NCI-H446 (cell line): Measurements from ENCODE around the gene PRSS53.

Experiments
- DNase-seq, 2 experiments: peaks; one replicate each; lab custom pipeline; 2025; lab: John Stamatoyannopoulos, UW

Gene PRSS53

DNA sequence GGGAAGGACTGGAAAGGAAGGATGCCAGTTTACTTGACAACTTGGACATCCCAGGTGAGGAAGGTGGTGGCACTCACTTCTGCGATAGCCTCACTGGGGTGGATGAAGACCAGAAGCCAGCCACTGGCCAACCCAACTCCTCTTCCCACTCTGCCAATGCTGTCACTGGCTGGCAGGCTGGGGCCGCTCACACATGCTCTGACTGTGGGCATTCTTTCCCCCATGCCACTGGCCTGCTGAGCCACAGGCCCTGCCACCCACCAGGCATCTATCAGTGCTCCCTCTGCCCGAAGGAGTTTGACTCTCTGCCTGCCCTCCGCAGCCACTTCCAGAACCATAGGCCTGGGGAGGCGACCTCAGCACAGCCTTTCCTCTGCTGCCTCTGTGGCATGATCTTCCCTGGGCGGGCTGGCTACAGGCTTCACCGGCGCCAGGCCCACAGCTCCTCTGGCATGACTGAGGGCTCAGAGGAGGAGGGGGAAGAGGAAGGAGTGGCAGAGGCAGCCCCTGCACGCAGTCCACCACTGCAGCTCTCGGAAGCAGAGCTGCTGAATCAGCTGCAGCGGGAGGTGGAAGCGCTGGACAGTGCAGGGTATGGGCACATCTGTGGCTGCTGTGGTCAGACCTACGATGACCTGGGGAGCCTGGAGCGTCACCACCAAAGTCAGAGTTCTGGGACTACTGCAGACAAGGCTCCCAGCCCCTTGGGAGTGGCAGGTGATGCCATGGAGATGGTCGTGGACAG is 10.0 kb downstream of the PRSS53 start:
- no peak for DNase-seq

DNA sequence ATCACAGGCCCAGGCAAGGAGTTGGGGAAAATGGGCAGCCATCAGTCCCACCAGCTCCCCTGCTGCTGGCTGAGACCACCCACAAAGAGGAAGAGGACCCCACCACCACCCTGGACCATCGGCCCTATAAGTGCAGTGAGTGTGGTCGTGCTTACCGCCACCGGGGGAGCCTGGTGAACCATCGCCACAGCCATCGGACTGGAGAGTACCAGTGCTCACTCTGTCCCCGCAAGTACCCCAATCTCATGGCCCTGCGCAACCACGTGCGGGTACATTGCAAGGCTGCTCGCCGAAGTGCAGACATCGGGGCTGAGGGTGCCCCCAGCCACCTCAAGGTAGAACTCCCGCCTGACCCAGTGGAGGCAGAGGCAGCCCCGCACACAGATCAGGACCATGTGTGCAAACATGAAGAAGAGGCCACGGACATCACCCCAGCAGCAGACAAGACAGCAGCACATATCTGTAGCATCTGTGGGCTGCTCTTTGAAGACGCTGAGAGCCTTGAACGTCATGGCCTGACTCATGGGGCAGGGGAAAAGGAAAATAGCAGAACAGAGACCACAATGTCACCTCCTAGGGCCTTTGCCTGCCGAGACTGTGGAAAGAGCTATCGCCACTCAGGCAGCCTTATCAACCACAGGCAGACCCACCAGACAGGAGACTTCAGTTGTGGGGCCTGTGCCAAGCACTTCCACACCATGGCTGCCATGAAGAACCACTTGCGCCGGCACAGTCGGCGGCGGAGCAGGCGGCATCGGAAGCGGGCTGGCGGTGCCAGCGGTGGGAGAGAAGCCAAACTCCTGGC is 10.9 kb downstream of the PRSS53 start:
- no peak for DNase-seq

DNA sequence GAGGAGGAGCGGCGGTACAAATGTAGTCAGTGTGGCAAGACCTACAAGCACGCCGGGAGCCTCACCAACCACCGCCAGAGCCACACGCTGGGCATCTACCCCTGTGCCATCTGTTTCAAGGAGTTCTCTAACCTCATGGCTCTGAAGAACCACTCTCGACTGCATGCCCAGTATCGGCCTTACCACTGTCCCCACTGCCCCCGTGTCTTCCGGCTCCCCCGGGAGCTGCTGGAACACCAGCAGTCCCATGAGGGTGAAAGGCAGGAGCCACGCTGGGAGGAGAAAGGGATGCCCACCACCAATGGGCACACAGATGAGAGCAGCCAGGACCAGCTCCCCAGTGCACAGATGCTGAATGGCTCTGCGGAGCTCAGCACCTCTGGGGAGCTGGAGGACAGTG is 11.7 kb downstream of the PRSS53 start:
- DNase-seq: no peak

DNA sequence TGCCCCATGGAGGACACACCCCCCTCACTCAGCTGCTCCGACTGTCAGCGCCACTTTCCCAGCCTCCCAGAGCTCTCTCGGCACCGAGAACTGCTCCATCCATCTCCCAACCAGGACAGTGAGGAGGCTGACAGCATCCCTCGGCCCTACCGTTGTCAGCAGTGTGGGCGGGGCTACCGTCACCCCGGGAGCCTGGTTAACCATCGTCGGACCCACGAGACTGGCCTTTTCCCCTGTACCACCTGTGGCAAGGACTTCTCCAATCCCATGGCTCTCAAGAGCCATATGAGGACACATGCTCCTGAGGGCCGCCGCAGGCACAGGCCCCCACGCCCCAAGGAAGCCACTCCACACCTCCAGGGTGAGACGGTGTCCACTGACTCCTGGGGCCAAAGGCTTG is 12.4 kb downstream of the PRSS53 start:
- no peak for DNase-seq

DNA sequence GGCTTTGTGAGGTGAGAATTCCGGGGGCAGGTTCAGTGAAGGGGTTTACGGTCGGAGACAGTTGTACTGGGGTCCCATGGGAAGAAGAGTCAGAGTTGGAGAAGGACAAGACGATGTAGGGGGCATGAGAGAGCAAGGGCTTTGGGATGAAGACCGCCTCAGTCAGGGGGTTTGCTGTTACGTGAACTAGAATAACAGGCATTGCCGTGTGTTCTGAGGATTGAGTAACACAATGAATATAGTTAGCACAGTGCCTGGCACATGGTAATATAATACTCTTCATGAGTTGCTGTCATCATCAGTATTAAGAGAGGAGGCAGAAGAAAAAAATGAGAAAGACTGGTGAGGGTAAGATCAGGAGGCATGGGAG is 13.9 kb downstream of the PRSS53 start:
- DNase-seq: no peak

DNA sequence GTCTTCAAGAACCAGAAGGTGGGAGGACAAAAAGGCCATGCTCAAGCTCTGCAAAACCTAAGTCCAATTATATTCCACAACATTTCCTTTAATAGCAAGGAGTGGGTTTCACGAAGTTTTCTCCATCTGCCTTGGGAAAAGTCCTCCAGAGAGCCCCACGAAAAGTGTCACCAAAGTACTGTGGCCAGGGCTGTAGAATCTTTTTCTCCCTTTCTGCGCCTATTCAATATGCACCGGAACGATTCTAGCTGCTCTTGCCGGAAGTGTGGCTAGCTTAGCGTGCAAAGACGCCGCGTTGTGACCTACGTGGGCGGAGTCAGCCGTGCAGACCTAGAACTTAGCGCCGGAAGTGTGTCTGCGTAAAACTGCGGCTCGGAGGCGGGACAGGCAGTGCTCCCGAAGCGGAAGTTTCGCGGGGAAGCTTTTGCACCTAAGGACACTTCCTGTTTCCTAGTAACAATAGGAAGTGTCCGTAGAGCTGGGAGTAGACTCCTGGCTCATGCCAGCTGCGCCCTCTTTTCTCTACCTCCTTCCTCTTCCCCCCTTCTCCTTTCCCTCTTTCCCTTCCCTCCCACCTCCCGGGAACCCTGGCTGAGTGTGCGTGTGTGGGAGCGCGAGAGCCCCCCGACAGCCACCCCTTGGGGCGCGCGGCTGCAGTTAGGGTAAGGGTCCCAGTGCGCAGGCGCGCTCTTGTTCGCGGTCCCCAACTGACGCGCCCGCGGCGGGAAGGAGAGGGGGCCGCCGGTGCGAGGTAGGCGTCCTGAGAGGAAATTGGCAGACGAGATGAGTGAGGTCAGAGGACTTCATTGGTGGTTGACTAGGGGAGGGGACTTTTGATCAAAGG is 14.6 kb downstream of the PRSS53 start, which contains the start of the genes ZNF646 and ZNF668:
Gene ZNF646, plus strand, starts transcription at position 453 of the 844 bp plus-strand sequence. CDS start 1,903 bp downstream, outside the sequence.
Gene ZNF668, minus strand, starts transcription at position 271 of the 844 bp plus-strand sequence. CDS start 9,781 bp downstream, outside the sequence.
- DNase-seq: peak; percentile 97 to 99

DNA sequence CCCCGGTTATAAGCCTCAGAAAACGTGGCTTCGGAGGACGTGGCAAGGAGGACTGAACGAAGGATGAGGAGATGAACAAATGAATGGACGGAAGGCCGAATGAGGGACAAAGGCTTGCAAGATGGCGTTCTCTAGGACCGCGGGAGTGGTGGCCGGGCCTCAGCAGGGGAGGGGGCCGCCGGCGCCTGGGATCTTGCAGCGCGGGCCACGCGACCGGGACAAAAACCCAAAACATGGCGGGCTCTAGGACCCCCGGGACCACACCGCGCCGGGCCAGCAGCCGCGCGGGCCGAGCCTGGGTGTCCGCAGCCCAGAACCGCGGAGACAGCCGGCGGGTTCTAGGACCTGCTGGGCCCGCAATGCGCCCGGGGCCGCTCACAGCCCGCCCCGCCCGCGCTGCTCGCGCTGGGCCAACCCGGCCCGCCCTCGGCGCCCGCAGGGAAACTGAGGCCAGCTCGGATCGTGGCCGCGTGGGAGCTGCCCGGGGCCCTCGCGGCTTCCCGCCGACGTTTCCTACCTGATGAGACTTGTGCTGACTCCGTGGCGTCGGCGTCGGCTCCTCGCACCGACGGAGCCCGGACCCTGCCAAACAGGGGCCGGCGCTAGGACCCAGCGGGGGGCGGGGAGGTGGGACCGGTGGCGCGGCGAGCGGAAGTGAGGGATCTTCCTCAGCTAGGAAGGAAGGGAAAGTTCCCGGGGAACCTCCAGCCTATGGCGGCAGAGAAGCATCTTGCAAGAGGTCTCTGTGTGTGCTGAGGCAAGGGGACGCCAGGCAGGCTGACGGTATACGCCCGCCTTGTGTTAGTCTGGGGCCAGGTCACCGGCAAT is 15.4 kb downstream of the PRSS53 start:
- peak; percentile 80 to 90 for DNase-seq

DNA sequence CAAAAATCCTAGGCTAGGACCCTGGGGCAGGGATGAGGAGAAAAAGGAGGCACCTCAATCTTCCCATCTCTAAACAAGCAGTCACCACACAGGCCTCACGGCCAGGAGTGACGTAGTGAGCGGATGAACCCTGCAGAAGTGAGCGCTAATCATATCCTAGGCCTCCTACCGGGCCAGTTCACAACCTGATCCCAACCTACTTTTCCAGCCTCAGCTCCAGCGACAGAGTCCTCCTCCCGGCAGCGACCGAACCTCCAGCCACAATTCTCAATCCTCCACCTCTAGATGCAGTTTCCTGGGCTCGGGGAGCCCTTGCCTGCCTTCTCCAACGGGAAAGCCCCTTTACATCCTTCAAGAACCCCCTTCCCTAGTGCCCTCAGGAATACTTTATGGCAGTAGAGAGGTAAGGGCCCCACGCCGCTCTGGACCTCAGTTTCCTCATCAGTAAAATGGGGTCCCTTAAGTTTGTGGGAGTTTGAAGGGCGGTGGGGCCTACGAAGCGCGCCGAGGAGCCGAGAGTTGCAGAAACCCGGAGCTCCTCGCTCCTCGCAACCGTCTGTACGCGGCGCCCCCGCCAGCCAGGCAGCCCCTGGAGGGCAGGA is 16.1 kb downstream of the PRSS53 start:
- DNase-seq: peak; percentile 23

DNA sequence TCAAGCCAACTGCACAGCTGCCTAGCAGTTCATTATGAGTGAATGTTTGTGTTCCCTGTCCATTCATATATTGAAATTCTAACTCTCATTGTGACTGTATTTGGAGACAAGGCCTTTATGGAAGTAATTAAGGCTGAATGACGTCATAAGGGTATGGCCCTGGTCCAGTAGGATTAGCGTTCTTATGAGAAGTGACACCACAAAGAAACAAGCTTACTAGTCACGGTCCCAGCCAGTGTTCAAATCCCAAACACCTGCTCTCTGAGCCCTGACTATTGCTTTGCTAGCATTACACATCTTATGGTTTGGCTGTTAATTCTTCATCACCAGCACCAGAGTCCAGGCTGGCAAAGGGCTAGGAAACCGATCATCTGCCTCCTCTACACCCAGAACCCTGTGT is 16.9 kb downstream of the PRSS53 start:
- peak in 1 of 2 experiments; percentile 3 for DNase-seq

DNA sequence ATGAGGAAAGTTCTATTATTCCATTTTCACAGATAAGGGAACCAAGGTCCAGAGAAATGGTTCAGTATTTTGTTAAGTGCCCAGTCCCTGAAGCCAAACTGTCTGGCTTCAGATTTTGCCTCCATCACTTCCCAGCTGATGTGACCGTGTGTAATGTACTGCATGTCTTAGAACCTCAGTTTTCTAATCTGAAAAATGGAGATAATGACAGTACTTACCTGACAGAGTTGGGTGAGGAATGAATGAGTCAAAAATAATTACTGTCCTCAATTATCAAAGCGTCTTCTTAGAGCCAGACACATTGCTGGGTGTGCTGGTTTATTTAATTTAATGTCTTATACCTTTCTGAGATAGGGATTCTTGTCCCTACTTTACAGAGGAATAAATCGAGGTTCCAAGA is 21.4 kb downstream of the PRSS53 start:
- DNase-seq: no peak

DNA sequence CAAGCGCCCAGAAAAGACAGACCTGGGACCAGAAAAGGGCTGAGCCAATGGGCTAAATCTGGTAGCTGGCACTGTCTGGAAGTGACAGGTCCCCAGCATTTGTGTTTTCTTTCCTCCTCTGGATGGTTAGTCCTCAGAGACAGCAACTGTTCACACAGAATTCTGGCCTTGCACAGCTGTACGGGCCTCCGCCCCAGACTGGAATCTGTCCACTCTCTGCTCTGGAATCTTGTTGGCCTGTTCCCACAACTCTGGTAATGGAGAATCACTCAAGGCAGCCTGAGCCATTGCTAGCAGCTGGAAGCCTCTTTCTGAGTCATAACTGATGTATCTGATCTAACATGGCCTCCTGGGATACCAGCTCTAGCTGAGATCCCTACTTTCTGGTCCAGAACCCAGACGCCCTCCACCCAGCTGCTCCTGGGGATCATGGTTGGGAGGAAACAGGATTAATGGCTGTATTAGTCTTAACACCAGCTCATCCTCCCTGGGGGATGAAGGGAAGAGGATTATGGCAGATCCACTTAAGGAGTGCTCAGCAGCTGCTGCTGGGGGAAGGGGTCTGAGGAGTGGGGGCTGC is 23.8 kb downstream of the PRSS53 start:
- DNase-seq: no peak

DNA sequence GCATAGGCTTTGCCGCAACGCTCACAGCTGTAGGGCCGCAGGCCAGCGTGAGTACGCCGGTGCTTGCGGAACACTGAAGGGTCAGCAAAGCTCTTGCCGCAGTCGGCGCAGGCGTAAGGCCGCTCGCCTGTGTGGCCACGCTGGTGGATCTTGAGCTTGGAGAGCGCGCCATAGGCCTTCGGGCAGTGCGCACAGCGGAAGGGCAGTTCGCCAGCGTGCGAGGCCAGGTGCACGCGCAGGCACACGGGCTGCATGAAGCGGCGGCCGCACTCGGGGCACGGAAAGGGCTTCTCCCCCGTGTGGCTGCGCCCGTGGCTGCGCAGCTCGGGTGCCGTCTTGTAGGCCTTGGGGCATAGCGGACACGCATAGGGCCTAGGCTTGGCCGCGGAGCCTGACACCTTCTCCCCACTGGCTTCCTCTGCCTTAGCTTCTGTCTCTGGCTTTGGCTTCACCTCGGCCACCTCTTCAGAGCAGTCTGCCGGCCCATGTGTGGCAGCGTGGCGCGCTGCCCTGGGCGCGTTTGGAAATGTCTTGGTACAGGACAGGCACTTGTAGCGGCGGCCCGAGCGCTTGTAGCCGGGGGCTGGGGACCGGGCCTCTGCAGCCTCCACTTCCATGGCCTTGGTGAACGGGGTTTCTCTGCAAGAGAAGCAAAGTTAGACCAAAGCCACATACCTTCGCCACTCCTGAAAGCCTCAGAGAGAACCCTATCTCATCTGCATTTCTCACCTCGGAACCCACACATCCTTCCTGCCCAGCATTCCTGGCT is 24.7 kb downstream of the PRSS53 start:
- DNase-seq: no peak

DNA sequence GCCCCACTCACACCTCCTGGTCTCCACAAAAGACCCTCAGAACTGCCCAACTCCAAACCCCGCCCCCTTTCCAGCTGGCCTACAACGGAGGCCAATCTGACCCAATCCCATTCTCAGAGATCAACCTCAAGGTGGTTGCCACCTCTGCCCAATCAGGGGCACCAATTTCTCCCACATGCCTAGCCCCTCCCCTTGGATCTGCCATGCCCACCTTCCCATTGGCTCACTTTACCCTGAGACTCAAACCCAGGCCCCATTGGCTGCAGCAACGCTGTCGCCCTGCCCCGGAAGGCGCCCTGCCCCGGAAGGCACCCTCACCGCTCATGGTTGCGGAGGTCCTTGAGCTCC is 25.3 kb downstream of the PRSS53 start:
- no peak for DNase-seq

DNA sequence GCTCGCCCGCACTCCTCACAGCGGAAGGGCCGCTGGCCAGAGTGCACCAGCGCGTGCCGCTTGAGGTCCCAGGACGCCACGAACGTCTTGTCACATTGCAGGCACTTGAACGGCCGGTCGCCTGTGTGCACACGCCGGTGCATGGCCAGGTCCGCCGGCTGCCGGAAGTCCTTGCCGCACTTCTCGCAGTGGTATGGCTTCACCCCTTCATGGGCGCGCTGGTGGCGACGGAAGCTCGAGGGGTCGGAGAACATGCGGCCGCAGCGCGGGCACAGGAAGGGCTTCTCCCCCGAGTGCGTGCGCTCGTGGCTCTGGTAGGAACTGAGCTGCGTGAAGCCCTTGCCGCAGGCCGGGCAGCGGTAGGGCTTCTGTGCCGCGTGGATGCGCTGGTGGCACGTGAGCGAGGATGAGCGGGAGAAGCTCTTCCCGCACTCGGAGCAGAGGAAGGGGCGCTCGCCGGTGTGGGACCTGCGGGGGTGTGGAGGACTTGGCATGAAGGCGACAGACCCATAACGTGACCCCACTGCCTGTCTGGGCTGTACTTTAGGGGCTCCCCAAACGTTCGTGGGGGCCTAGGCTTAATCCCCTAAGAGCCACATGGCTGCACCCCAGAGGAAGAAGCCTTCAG is 26.8 kb downstream of the PRSS53 start:
- DNase-seq: no peak

DNA sequence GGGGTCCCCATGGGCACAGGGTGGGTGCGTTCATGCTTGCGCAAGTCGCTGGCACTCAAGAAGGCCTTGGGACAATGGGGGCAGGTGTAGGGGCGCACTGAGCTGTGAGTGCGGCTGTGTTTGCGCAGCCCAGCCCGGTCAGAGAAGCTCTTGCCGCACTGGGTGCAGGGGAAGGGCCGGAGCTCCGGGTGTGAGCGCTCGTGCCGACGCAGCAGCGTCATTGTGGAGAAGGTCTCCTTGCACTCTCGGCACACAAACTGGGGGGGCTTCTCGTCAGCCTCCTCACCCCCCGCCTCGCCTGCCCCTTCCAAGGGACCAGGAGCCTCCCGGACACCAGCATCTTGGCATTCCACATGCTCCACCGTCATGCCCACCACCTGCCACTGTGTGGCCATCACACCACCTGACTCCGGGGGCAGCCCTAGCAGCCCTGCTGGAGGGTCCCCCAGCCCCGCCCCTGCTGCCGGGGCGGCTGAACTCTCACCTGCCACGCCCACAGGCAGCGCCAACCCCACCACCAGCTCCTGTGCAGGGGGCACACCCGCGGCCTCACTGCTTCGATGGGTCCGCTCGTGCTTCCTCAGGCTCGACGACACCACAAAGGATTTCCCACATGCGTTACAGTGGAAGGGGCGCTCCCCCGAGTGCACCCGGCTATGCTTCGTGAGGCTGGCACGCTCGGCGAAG is 27.5 kb downstream of the PRSS53 start:
- no peak for DNase-seq

DNA sequence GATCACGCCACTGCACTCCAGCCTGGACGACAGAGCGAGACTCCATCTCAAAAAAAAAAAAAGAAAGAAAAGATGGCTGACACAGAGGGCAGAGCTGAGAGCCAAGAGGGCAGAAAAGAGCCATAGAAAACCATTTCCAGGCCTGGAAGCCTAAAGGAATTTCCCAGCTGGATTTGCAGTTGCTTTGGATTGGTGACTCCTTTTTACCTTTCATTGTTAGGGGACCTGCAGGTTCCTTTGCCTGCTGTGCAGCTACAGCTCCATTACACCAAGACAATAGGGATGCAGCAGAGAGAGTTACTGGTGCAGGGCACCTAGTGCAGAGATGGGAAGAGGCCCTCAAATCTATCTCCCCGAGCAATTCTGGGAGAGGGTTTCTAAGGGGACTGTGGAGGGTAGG is 33.1 kb downstream of the PRSS53 start:
- DNase-seq: no peak

DNA sequence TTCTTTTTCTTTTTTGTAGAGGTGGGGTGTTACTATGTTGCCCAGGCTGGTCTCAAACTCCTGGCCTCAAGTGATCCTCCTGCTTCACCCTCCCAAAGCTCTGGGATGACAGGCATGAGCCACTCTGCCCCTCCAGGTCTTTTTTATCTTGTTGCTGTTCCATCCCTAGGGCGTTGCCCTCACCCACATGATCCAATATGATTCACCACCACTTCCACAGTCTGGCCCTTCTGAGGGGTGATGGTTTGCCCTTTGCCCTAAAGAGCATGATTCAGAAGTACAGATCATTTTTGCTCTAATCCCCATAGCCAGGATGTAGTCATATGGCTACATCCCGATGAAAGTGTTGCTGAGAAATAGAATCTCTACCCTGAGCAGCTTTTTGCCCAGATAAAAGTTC is 36.6 kb downstream of the PRSS53 start:
- no peak for DNase-seq

DNA sequence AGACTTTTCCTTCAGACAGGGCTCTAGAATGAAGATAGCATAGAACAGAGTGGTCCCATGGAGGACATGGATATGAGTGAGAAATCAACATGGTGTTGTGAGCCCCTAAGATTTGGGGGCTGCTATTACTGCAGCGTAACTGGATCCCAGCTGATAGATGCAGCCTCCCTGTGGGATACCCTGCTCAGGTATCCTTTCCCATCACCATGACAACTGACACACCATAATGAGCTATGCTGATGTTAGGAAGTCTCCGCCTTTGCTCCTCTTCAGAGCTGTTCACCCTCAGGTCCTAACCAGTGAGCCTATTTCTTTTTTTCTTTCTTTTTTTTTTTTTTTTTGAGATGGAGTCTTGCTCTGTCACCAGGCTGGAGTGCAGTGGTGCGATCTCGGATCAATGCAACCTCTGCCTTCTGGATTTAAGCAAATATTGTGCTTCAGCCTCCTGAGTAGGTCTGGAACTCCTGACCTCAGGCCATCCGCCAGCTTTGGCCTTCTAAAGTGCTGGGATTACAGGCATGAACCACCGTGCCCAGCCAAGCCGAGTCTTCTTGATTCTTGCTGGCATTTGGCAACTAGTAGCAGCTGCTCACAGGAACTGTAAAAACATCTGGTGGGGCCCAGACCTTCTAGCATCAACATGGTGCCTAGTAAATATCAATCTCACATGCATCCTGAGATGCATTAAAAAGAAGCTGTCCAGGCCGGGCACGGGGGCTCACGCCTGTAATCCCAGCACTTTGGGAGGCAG is 38.3 kb downstream of the PRSS53 start:
- no peak for DNase-seq
